Measurements from ENCODE around the gene TTC6.
"Not testable (repeated sequence)": the region's sequence is repeated elsewhere in the genome, so short reads cannot be mapped to it uniquely, and the experiment has no call there.

Gene TTC6

GRCh38 chr14:37594971-37595808 is at the start of gene TTC6, which contains the start of gene FOXA1:
TTC6 (plus strand) TSS chr14:37595629; CDS start chr14:37622065, 26,436 bp downstream.
FOXA1 (minus strand) TSS chr14:37595249; CDS start chr14:37594972, 277 bp downstream.
- TF ChIP-seq CTCF (IDR thresholded peaks at IDR 0.05; ENCODE audit: low read depth, low read length), result no peak
- DNase-seq (ENCODE audit: extremely low read depth, low read depth), result no peak

GRCh38 chr14:37546621-37547447 is 48.6 kb upstream of the TTC6 start:
- no peak for TF ChIP-seq CTCF (IDR thresholded peaks at IDR 0.05; ENCODE audit: low read depth, low read length)
- DNase-seq (ENCODE audit: extremely low read depth, low read depth), result no peak

GRCh38 chr14:37550511-37550910 is 44.9 kb upstream of the TTC6 start:
- peak; percentile 23 for DNase-seq (ENCODE audit: extremely low read depth, low read depth)
- TF ChIP-seq CTCF (IDR thresholded peaks at IDR 0.05; ENCODE audit: low read depth, low read length), result no peak

- TF ChIP-seq CTCF (IDR thresholded peaks at IDR 0.05; ENCODE audit: low read depth, low read length), result no peak
- DNase-seq (ENCODE audit: extremely low read depth, low read depth), result no peak
These were observed 44.3 kb upstream of the TTC6 start for GRCh38 chr14:37551119-37551518.

GRCh38 chr14:37553935-37554550 is 41.4 kb upstream of the TTC6 start:
- no peak for TF ChIP-seq CTCF (IDR thresholded peaks at IDR 0.05; ENCODE audit: low read depth, low read length)
- no peak for DNase-seq (ENCODE audit: extremely low read depth, low read depth)

GRCh38 chr14:37555596-37555995 is 39.8 kb upstream of the TTC6 start:
- DNase-seq (ENCODE audit: extremely low read depth, low read depth), result not testable (repeated sequence)

GRCh38 chr14:37558740-37559139 is 36.7 kb upstream of the TTC6 start:
- no peak for TF ChIP-seq CTCF (IDR thresholded peaks at IDR 0.05; ENCODE audit: low read depth, low read length)
- DNase-seq (ENCODE audit: extremely low read depth, low read depth), result no peak
